ES-I3 (cell line): ENCODE measurements around the gene SCTR.
A peak's percentile ranks its signal among the peaks of the same experiment; 100 is the strongest.

Experiments
- H3K36me3 ChIP-seq: 2 replicates; pipeline ENCODE4 v1.6.1; 2013; ENCODE audit warnings: mild to moderate bottlenecking, low read length, control low read depth, moderate library complexity; ENCODE audit not compliant: insufficient read depth
- H3K4me1 ChIP-seq: 2 replicates; pipeline ENCODE4 v1.6.1; 2013; ENCODE audit warnings: mild to moderate bottlenecking, control low read depth, low read length; ENCODE audit not compliant: insufficient read depth
- H3K9ac ChIP-seq: 2 replicates; pipeline ENCODE4 v1.6.1; 2013; ENCODE audit warnings: low read depth, mild to moderate bottlenecking, low read length, moderate library complexity
- H3K9me3 ChIP-seq: 2 replicates; pipeline ENCODE4 v1.6.1; 2013; ENCODE audit warnings: mild to moderate bottlenecking, low read length, moderate library complexity; ENCODE audit not compliant: control insufficient read depth, insufficient read depth

Gene SCTR

DNA sequence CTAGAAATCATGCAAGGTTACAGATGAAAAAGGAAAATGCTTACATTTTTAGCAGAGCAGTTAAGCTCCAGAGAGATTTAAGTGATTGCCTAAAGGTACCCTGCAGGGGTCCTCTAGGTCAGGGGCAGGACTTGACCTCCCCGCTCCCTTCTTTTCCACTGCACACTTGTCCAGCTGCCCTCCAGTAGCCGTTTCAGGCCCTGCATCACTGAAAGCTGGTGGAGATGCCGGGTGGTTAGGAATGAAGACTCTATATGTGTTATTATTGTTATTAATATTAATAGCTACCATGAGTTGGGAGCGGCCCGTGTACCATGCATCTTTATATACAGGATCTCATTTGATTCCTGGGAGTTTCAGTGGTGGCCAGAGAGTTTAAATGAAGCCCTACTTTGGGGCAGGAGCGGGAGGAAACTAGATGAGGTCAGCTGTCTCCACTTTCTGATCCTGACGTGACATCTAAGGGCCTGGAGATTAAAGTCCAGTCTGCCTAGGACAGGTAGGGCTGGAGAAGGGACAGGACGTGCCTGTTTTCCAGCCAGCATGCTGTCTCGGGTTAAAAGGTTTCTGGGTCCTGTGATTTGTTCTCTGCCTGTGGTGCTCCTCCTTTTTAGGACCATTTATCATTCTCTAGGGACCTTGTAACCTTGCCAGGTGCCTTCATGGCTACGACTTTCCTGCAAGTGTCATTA lies 90.5 kb downstream of the SCTR start:
- Histone ChIP-seq H3K36me3 (no peaks in the 10 kb centered on the region), H3K9ac (no peak overlapping the region), H3K9me3 (no peaks in the 10 kb centered on the region), H3K4me1 (peaks cover 16% of the 10 kb centered on the region)

GRCh38 chr2:119432851-119433522 lies 91.3 kb downstream of the SCTR start:
- Histone ChIP-seq H3K9ac (peak overlapping the region; percentile 78; the same call in 1 of the 2 replicates), H3K4me1 (peaks cover 16% of the 10 kb centered on the region), H3K9me3 (no peaks in the 10 kb centered on the region), H3K36me3 (no peaks in the 10 kb centered on the region)

- H3K36me3 ChIP-seq: no peaks in the 10 kb centered on the region
- H3K4me1 ChIP-seq: peaks cover 16% of the 10 kb centered on the region
- no peaks in the 10 kb centered on the region for H3K9me3 ChIP-seq
- peak overlapping the region; percentile 78 for H3K9ac ChIP-seq
Observed at GRCh38 chr2:119431976-119432850, 92.1 kb downstream of the SCTR start.

DNA sequence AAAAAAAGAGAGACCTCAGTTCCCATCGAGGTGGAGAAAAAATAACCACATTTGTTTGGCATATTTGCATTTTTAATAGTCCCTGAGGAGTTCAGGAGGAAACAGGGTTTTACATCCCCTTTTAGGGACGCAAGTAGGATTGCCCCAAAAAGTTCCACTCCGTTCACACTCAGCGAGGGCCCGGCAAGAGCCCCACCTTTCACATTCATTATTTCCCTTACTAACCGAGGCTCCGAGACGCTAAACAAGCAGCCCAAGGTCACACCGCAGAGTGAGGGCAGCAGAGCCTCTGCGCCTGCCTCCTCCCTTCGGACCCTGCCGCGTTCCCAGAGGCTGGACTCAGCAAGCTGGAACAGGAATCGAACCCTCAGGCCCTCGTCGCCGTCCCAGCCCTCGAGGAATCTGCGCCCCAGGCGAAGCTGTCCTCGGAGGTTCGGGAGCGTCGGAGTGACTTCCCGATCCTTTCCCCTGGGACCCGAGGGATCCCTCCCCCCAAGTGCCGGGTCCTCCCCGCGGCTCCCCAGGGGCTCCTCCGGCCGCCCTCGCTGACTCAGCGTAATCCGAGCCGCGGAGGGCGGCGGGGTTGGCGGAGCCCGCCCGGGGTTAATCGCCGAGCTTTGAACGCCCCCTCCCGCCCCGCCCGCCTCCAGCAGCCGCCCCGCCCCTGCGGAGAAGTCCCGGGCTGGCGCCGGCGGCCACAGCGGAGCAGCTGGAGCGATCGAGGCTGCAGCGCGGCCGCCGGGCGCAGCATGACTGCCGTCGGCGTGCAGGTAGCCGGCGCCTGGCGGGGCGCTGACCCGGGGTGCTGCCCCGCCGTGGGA lies 92.9 kb downstream of the SCTR start, which contains the start of gene TMEM37:
TSS of gene TMEM37 (plus strand) at position 700 of the 821 bp plus-strand sequence. CDS start at position 750, 50 bp downstream.
- peaks cover 16% of the 10 kb centered on the region for H3K4me1 ChIP-seq
- peak within 1 kb of the TSS; percentile 78 for H3K9ac ChIP-seq
- H3K9me3 ChIP-seq: no peaks in the 10 kb centered on the region
- no peaks in the 10 kb centered on the region for H3K36me3 ChIP-seq

- Histone ChIP-seq H3K9ac (no peak overlapping the region), H3K9me3 (no peaks in the 10 kb centered on the region), H3K36me3 (no peaks in the 10 kb centered on the region), H3K4me1 (peaks cover 14% of the 10 kb centered on the region)
Observed at GRCh38 chr2:119430023-119430498, 94.2 kb downstream of the SCTR start.

DNA sequence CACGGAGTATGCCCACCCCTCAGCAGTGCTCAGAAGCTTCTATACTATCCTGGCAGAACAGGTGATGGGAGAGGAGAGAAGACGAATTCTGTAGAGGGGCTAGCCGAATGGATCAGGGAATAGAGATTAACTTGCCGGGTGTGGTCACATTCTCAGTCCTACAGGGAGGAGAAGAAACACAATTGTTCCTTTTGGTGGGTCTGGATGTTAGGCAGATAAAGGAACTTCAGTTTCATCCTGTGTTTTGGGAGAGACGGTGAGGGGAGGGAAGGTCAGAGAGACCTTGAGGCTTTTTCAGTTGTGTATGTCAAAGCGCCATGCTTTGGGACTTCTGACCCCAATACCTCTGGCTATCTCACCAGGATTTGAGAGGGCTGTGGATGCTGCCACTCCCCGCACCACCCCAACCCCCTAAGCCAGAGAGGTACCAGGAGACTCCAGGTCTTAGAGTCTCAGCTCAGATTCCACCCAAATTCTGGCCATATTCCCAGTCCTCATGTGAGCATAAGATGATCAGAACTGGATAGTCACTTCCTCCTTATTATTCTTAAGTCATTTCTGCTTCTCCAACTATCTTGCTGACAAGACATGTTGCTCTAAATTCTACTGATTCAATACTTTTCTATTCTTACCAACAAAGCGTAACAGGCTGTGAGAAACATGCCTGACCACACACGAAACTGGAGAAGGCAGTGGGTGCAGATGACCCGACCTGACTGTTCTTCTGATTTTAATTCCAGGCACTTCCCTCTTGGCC lies 94.9 kb downstream of the SCTR start:
- no peaks in the 10 kb centered on the region for H3K36me3 ChIP-seq
- no peaks in the 10 kb centered on the region for H3K9me3 ChIP-seq
- H3K9ac ChIP-seq: no peak overlapping the region
- H3K4me1 ChIP-seq: peaks cover 8% of the 10 kb centered on the region; the same call in 1 of the 2 replicates

- Histone ChIP-seq H3K9me3 (no peaks in the 10 kb centered on the region), H3K4me1 (peaks cover 7% of the 10 kb centered on the region; the same call in 1 of the 2 replicates), H3K9ac (no peak overlapping the region), H3K36me3 (no peaks in the 10 kb centered on the region)
Observed at GRCh38 chr2:119428488-119429224, 95.6 kb downstream of the SCTR start.

GRCh38 chr2:119427756-119428155 lies 96.5 kb downstream of the SCTR start:
- no peak overlapping the region for H3K9ac ChIP-seq
- peaks cover 3% of the 10 kb centered on the region; the same call in 1 of the 2 replicates for H3K4me1 ChIP-seq
- no peaks in the 10 kb centered on the region for H3K9me3 ChIP-seq
- no peaks in the 10 kb centered on the region for H3K36me3 ChIP-seq

DNA sequence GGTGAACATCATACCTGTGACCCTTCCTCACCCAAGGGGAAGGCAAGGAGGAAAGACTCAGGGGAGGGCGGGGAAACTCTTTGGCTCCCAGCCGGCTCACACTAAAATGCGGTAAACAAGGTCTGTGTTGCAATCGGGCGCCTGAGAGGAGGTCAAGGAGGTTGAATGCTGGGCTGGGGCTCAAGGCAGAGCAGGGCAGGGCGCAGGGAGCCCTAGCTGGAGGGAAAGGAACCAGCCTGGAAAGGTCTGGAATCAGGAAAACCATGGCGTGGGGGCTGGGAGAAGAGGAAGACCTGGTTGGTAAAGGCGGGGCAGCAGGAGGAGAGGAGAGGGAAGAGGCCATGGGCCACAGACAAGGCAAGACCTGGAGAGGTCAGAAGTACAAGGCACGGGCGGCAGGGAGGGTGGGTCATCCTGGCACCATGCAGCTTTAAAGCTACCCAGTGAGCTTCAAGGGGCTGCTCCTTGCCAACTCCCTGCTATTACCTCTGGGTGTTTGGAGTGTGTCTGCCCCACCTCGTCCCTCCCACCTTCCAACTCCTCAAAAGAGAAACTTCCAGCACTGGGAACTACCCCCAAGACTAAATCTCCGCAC lies 97.4 kb downstream of the SCTR start:
- Histone ChIP-seq H3K36me3 (no peaks in the 10 kb centered on the region), H3K4me1 (no peaks in the 10 kb centered on the region; the same call in 1 of the 2 replicates), H3K9me3 (no peaks in the 10 kb centered on the region), H3K9ac (no peak overlapping the region)

DNA sequence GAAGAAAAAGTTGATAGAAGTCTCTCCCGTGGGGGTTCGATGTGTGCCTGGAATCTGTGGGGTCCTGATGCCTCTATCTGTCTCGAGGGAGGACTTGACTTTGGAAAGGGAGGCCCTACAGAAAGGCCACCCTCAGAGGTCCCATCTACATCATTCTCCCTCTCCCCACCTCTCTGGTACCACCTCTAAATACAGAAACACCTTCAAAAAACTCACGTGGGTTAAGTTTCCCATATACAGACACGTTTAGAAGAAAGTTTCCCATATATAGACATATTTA lies 97.9 kb downstream of the SCTR start:
- H3K4me1 ChIP-seq: no peaks in the 10 kb centered on the region; the same call in 1 of the 2 replicates
- H3K9me3 ChIP-seq: peaks cover 4% of the 10 kb centered on the region; the same call in 1 of the 2 replicates
- H3K36me3 ChIP-seq: no peaks in the 10 kb centered on the region
- H3K9ac ChIP-seq: no peak overlapping the region

- H3K4me1 ChIP-seq: no peaks in the 10 kb centered on the region; the same call in 1 of the 2 replicates
- H3K36me3 ChIP-seq: no peaks in the 10 kb centered on the region
- H3K9ac ChIP-seq: no peak overlapping the region
- peaks cover 4% of the 10 kb centered on the region; the same call in 1 of the 2 replicates for H3K9me3 ChIP-seq
Observed at GRCh38 chr2:119425620-119426395, 98.5 kb downstream of the SCTR start.

DNA sequence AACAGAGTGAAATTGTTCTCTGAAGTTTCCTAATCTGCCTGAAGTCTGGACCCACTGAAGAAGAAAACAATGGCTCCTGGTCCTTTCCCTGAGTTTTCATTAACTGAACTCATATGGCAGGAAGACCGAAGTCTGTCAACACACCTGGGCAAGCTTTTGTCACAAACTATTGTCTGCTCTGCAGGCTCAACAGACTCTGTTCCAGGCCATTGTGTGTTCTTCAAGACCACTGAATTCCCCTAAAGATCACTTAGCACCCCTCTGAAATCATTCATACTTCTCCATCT lies 99.2 kb downstream of the SCTR start:
- H3K4me1 ChIP-seq: no peaks in the 10 kb centered on the region; the same call in 1 of the 2 replicates
- peaks cover 4% of the 10 kb centered on the region; the same call in 1 of the 2 replicates for H3K9me3 ChIP-seq
- no peak overlapping the region for H3K9ac ChIP-seq
- H3K36me3 ChIP-seq: no peaks in the 10 kb centered on the region
